WTC11 (cell line): ENCODE results near the gene POC1A. TPM values are rescaled to one million over a fixed set of nuclear protein-coding genes. Genes with fewer than 3 reads are reported as not detected.

Experiments
- ATAC-seq: fragments of 200-7000 bp; cut with Tn5 transposase; 2 replicates; pipeline ENCODE4 v1.10.0; 2021; ENCODE audit warnings: mild to moderate bottlenecking, moderate library complexity
- CTCF ChIA-PET: fragments of 300-600 bp; sonication (Branson Sonifier 250); formaldehyde crosslinking; loops from one replicate; lab custom pipeline; 2021; ENCODE audit warnings: antibody characterized with exemption; lab: Charles Lee
- POLR2A ChIA-PET: fragments of 350-600 bp; sonication (Branson Sonifier 250); formaldehyde crosslinking; loops from one replicate; lab custom pipeline; 2021; ENCODE audit warnings: antibody characterized with exemption; lab: Charles Lee
- DNase-seq: peaks from one replicate; pipeline ENCODE4 v3.0.0; 2021; ENCODE audit warnings: low spot score
- H3K27ac Mint-ChIP-seq: 2 replicates; pipeline ENCODE4 v1.8.0; 2021; ENCODE audit warnings: mixed read lengths
- H3K27me3 Mint-ChIP-seq: 2 replicates; pipeline ENCODE4 v1.8.0; 2021; ENCODE audit warnings: low read depth, mild to moderate bottlenecking, moderate library complexity, mixed read lengths
- H3K36me3 Mint-ChIP-seq: 2 replicates; pipeline ENCODE4 v1.8.0; 2021; ENCODE audit warnings: mixed read lengths
- H3K4me1 Mint-ChIP-seq: 2 replicates; pipeline ENCODE4 v1.8.0; 2022; ENCODE audit warnings: mixed read lengths
- H3K4me3 Mint-ChIP-seq: 2 replicates; pipeline ENCODE4 v1.8.0; 2021; ENCODE audit warnings: mild to moderate bottlenecking, moderate library complexity, mixed read lengths
- H3K9me3 Mint-ChIP-seq: 2 replicates; pipeline ENCODE4 v1.8.0; 2021; ENCODE audit warnings: mixed read lengths
- AFF4 ChIP-seq: sonication (generic); formaldehyde crosslinking; IDR thresholded peaks from 2 replicates; pipeline ENCODE4 v1.8.1; 2023; ENCODE audit warnings: mild to moderate bottlenecking, missing genetic modification reagents, borderline replicate concordance
- CBFB ChIP-seq: sonication (generic); formaldehyde crosslinking; IDR thresholded peaks from 2 replicates; pipeline ENCODE4 v1.8.1; 2022; ENCODE audit warnings: mild to moderate bottlenecking, low read depth, missing genetic modification reagents
- CDX4 ChIP-seq: fragments of 250-450 bp; sonication (Bioruptor Pico); IDR thresholded peaks from 2 replicates; pipeline ENCODE4 v1.9.0; 2021; ENCODE audit warnings: moderate library complexity, mild to moderate bottlenecking, inconsistent platforms, borderline replicate concordance
- CREM ChIP-seq: sonication (generic); formaldehyde crosslinking; IDR thresholded peaks from 2 replicates; pipeline ENCODE4 v1.8.1; 2022; ENCODE audit warnings: mild to moderate bottlenecking, missing genetic modification reagents, moderate library complexity
- CTCF ChIP-seq: fragments of 200-600 bp; IDR thresholded peaks from 2 replicates; pipeline ENCODE4 v1.8.0; 2022; ENCODE audit warnings: antibody characterized with exemption
- FOXK1 ChIP-seq: sonication (generic); formaldehyde crosslinking; IDR thresholded peaks from 2 replicates; pipeline ENCODE4 v1.8.0; 2022; ENCODE audit warnings: mild to moderate bottlenecking, moderate library complexity, missing genetic modification reagents
- FOXP4 ChIP-seq: sonication (generic); formaldehyde crosslinking; IDR thresholded peaks from 2 replicates; pipeline ENCODE4 v1.8.0; 2022; ENCODE audit warnings: mild to moderate bottlenecking, missing genetic modification reagents
- IRF1 ChIP-seq: sonication (generic); formaldehyde crosslinking; IDR thresholded peaks from 2 replicates; pipeline ENCODE4 v1.8.0; 2023; ENCODE audit warnings: missing genetic modification reagents
- JAZF1 ChIP-seq: fragments of 250-450 bp; sonication (Bioruptor Pico); IDR thresholded peaks from 2 replicates; pipeline ENCODE4 v1.9.0; 2021; ENCODE audit warnings: moderate library complexity, mild to moderate bottlenecking, inconsistent platforms
- KAT7 ChIP-seq: sonication (generic); formaldehyde crosslinking; IDR thresholded peaks from 2 replicates; pipeline ENCODE4 v1.8.1; 2023; ENCODE audit warnings: missing genetic modification reagents, mild to moderate bottlenecking, borderline replicate concordance
- MLX ChIP-seq: sonication (generic); formaldehyde crosslinking; IDR thresholded peaks from 2 replicates; pipeline ENCODE4 v1.8.1; 2023; ENCODE audit warnings: mild to moderate bottlenecking, missing genetic modification reagents, moderate library complexity
- RELA ChIP-seq: sonication (generic); formaldehyde crosslinking; IDR thresholded peaks from 2 replicates; pipeline ENCODE4 v1.8.1; 2022; ENCODE audit warnings: missing genetic modification reagents, mild to moderate bottlenecking, borderline replicate concordance
- SOX15 ChIP-seq: fragments of 250-450 bp; sonication (Bioruptor Pico); IDR thresholded peaks from 2 replicates; pipeline ENCODE4 v1.9.0; 2021; ENCODE audit warnings: mild to moderate bottlenecking
- TP53 ChIP-seq: sonication (generic); formaldehyde crosslinking; IDR thresholded peaks from 2 replicates; pipeline ENCODE4 v1.8.1; 2023; ENCODE audit warnings: mild to moderate bottlenecking, missing genetic modification reagents
- USF1 ChIP-seq: sonication (generic); formaldehyde crosslinking; IDR thresholded peaks from 2 replicates; pipeline ENCODE4 v1.8.0; 2022; ENCODE audit warnings: mild to moderate bottlenecking, missing genetic modification reagents
- ZBTB43 ChIP-seq: sonication (generic); formaldehyde crosslinking; IDR thresholded peaks from 2 replicates; pipeline ENCODE4 v1.8.1; 2023; ENCODE audit warnings: mild to moderate bottlenecking, missing genetic modification reagents
- ZNF671 ChIP-seq: fragments of 250-450 bp; sonication (Bioruptor Pico); IDR thresholded peaks from 2 replicates; pipeline ENCODE4 v1.8.0; 2021; ENCODE audit warnings: mild to moderate bottlenecking
- ZSCAN18 ChIP-seq: fragments of 250-450 bp; sonication (Bioruptor Pico); IDR thresholded peaks from 2 replicates; pipeline ENCODE4 v2.1.2; 2022; ENCODE audit warnings: mild to moderate bottlenecking, moderate library complexity
- total RNA-seq: library from RNA; stranded (reverse); gene quantifications from 3 replicates; pipeline ENCODE4 v1.2.3, GENCODE V29; 2021

Gene POC1A
- total RNA-seq, 1 experiment from 2014 or later = 31.3 TPM

- Mint-ChIP-seq H3K9me3 (no peaks in the 10 kb centered on the region), H3K27me3 (peaks cover 11% of the 10 kb centered on the region), H3K4me3 (no peak overlapping the region), H3K36me3 (peaks cover 6% of the 10 kb centered on the region), H3K27ac (no peak overlapping the region), H3K4me1 (peaks cover 15% of the 10 kb centered on the region)
- ATAC-seq (no peak), DNase-seq (no peak)
- TF ChIP-seq ZSCAN18 (CRISPR knock-in tag) (no peak), JAZF1 (CRISPR knock-in tag) (no peak), IRF1 (CRISPR knock-in tag) (no peak), ZNF671 (CRISPR knock-in tag) (no peak), TP53 (CRISPR knock-in tag) (no peak), FOXP4 (CRISPR knock-in tag) (no peak), CDX4 (CRISPR knock-in tag) (no peak), RELA (CRISPR knock-in tag) (no peak), KAT7 (CRISPR knock-in tag) (no peak), USF1 (CRISPR knock-in tag) (no peak), CTCF (no peak), MLX (CRISPR knock-in tag) (no peak), CREM (no peak), CBFB (CRISPR knock-in tag) (no peak), ZBTB43 (no peak), SOX15 (CRISPR knock-in tag) (no peak), FOXK1 (CRISPR knock-in tag) (no peak), AFF4 (CRISPR knock-in tag) (no peak)
- CTCF ChIA-PET = interaction anchor here (0.5 to 2.6 kb wide), 2 partner anchors 23 to 25 kb away, joined by 3 to 8 read pairs; no protein-coding TSS in a partner anchor
- POLR2A ChIA-PET = no interaction called here
These were observed 41.7 kb upstream of the POC1A start for GRCh38 chr3:52195823-52196331.
